ENCODE results near the gene PSEN2.
"Not testable (repeated sequence)": the region's sequence is repeated elsewhere in the genome, so short reads cannot be mapped to it uniquely, and the experiment has no call there.

The PSEN2 gene

GRCh38 chr1:226921504-226921903, 51.1 kb downstream of the PSEN2 start:
- DNase-seq = no peak

- not testable (repeated sequence) for DNase-seq
Measured at GRCh38 chr1:226929260-226930111, 59.1 kb downstream of the PSEN2 start.

- DNase-seq = no peak
Measured at GRCh38 chr1:226934483-226935237, 64.2 kb downstream of the PSEN2 start.

GRCh38 chr1:226937940-226938725, 67.7 kb downstream of the PSEN2 start:
- no peak for DNase-seq

- DNase-seq = no peak
Measured at GRCh38 chr1:226938903-226939437, 68.6 kb downstream of the PSEN2 start.

GRCh38 chr1:226939438-226940028, 69.1 kb downstream of the PSEN2 start:
- peak; percentile 67 for DNase-seq

GRCh38 chr1:226940029-226940805, 69.8 kb downstream of the PSEN2 start, which contains the start of gene COQ8A:
TSS of gene COQ8A (plus strand) at chr1:226940294. CDS start at chr1:226961386, 21,092 bp downstream.
- DNase-seq = peak; percentile 98

GRCh38 chr1:226940806-226941067, 70.3 kb downstream of the PSEN2 start:
- DNase-seq = no peak

- DNase-seq = no peak
Measured at GRCh38 chr1:226942392-226942791, 72.0 kb downstream of the PSEN2 start.

GRCh38 chr1:226943156-226943555, 72.7 kb downstream of the PSEN2 start:
- DNase-seq = no peak

GRCh38 chr1:226943927-226944326, 73.5 kb downstream of the PSEN2 start:
- no peak for DNase-seq

GRCh38 chr1:226945106-226945857, 74.9 kb downstream of the PSEN2 start:
- DNase-seq = no peak

Data from effector CD8-positive, alpha-beta T cell (primary cell).